ENCODE data around the gene KCTD17. TPM values are rescaled to one million over a fixed set of nuclear protein-coding genes. Genes with fewer than 3 reads are reported as not detected.

The KCTD17 gene
- total RNA-seq, 6 experiments from 2014 or later = 2.0 to 9.7 (median 4.4) TPM

- TF ChIP-seq CTCF (IDR thresholded peaks at IDR 0.05) (no peak), POLR2A (IDR thresholded peaks at IDR 0.05) (no peak)
- ATAC-seq (peak in 1 of 4 donors; percentile 7), DNase-seq (no peak)
- Histone ChIP-seq H3K27me3 (no peaks in the 10 kb centered on the region), H3K36me3 (no peaks in the 10 kb centered on the region), H3K4me1 (peaks cover 0 to 22% (median 10%) of the 10 kb centered on the region in 4 donors), H3K27ac (no peak overlapping the region), H3K4me3 (no peak overlapping the region), H3K9me3 (no peaks in the 10 kb centered on the region)
- intact Hi-C loops (cut with DNase I) = no loop called here
- 37% methylated on average over 8 of the region's 9 CpGs for WGBS (ENCODE audit: insufficient coverage, low coverage, low lambda C conversion rate, missing lambda C conversion rate)
Measured at GRCh38 chr22:37044634-37045625, 6.6 kb upstream of the KCTD17 start.

GRCh38 chr22:37045958-37046357 is 5.6 kb upstream of the KCTD17 start:
- intact Hi-C loops (cut with DNase I) = no loop called here
- Histone ChIP-seq H3K9me3 (no peaks in the 10 kb centered on the region), H3K4me3 (no peak overlapping the region), H3K27me3 (no peaks in the 10 kb centered on the region), H3K36me3 (no peaks in the 10 kb centered on the region), H3K4me1 (peaks cover 0 to 19% (median 10%) of the 10 kb centered on the region in 4 donors), H3K27ac (no peak overlapping the region)
- WGBS (ENCODE audit: insufficient coverage, low coverage, low lambda C conversion rate, missing lambda C conversion rate) = 34% methylated on average over 4 of the region's 4 CpGs
- TF ChIP-seq POLR2A (IDR thresholded peaks at IDR 0.05) (no peak), CTCF (IDR thresholded peaks at IDR 0.05) (peak; percentile 24 to 51 (median 46))
- DNase-seq (no peak), ATAC-seq (no peak)

GRCh38 chr22:37046589-37046988 is 5.0 kb upstream of the KCTD17 start:
- Histone ChIP-seq H3K36me3 (no peaks in the 10 kb centered on the region), H3K27me3 (no peaks in the 10 kb centered on the region), H3K4me1 (peaks cover 0 to 24% (median 10%) of the 10 kb centered on the region in 4 donors), H3K9me3 (no peaks in the 10 kb centered on the region), H3K4me3 (no peak overlapping the region), H3K27ac (no peak overlapping the region)
- no peak for ATAC-seq
- intact Hi-C loops (cut with DNase I) = no loop called here
- TF ChIP-seq CTCF (IDR thresholded peaks at IDR 0.05) = no peak
- no peak for TF ChIP-seq POLR2A (IDR thresholded peaks at IDR 0.05)
- 92% methylated on average over 4 of the region's 6 CpGs for WGBS (ENCODE audit: insufficient coverage, low coverage, low lambda C conversion rate, missing lambda C conversion rate)
- DNase-seq = no peak

DNA sequence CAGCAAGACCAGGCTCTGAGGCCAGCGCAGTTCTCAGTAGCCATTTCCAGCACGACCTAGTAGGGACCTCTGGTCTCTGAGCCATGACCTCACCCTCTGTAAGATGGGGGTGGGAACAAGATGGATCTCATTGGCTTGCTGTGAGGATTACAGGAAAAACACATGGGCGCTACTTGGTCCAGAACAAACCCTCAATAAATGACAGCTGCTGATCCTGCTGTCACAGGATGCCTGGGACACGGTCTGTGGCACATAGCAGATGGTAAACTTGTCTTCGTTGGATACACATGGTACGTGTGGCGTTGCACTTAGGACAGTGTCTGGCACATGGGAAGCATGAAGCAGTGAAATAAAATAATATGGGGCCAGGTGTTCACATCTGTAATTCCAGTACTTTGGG is 4.5 kb upstream of the KCTD17 start:
- Histone ChIP-seq H3K4me1 (peaks cover 0 to 28% (median 10%) of the 10 kb centered on the region in 4 donors), H3K36me3 (no peaks in the 10 kb centered on the region), H3K4me3 (no peak overlapping the region), H3K27ac (no peak overlapping the region), H3K27me3 (no peaks in the 10 kb centered on the region), H3K9me3 (no peaks in the 10 kb centered on the region)
- DNase-seq = no peak
- TF ChIP-seq CTCF (IDR thresholded peaks at IDR 0.05) (no peak), POLR2A (IDR thresholded peaks at IDR 0.05) (no peak)
- ATAC-seq = no peak
- intact Hi-C loops (cut with DNase I) = no loop called here
- 100% methylated on average over 3 of the region's 7 CpGs for WGBS (ENCODE audit: insufficient coverage, low coverage, low lambda C conversion rate, missing lambda C conversion rate)
